B cell (primary cell): ENCODE data around the gene CNGA2. TPM values are rescaled to one million over a fixed set of nuclear protein-coding genes. Genes with fewer than 3 reads are reported as not detected.

ENCODE experiments used
- ATAC-seq: fragments of 200-7000 bp; cut with Tn5 transposase; one replicate; pipeline ENCODE4 v1.10.0; 2021; ENCODE audit warnings: low read depth, mild to moderate bottlenecking, moderate number of reproducible peaks, moderate library complexity
- CTCF ChIA-PET: fragments of 350-600 bp; sonication (Branson Sonifier 250); formaldehyde crosslinking; loops from one replicate; lab custom pipeline; 2021; ENCODE audit warnings: antibody characterized with exemption, inconsistent platforms; lab: Charles Lee
- POLR2A ChIA-PET: fragments of 350-600 bp; sonication (Branson Sonifier 250); formaldehyde crosslinking; loops from one replicate; lab custom pipeline; 2021; ENCODE audit warnings: antibody characterized with exemption; lab: Charles Lee
- DNase-seq: peaks from one replicate; pipeline ENCODE4 v3.0.0; 2013
- H2AFZ ChIP-seq: 2 replicates; pipeline ENCODE4 v1.6.1; 2012; ENCODE audit warnings: mild to moderate bottlenecking, low read depth, low read length; ENCODE audit not compliant: insufficient read depth, poor library complexity, severe bottlenecking
- H3K27ac ChIP-seq, 2 donors: 1 replicate in 1 of 2; 2 replicates in 1 of 2; pipeline ENCODE4 v1.5.1; 2012 to 2013; ENCODE audit warnings: low read length in 2 of 2, mild to moderate bottlenecking in 2 of 2, moderate library complexity in 1 of 2
- H3K27me3 ChIP-seq, 4 experiments: fragments of 200-600 bp in 1 of 4; sonication (generic) in 1 of 4; replicated peaks in 1 of 4; 1 replicate in 2 of 4; 2 replicates in 2 of 4; pipeline versions ENCODE4 v1.6.1 to v1.7.0; 2013 to 2016; ENCODE audit warnings: low read length in 3 of 4, mild to moderate bottlenecking in 2 of 4, mixed read lengths in 1 of 4, moderate library complexity in 1 of 4; ENCODE audit not compliant: insufficient read depth in 4 of 4, control insufficient read depth in 3 of 4; ENCODE audit errors: control extremely low read depth in 1 of 4
- H3K36me3 ChIP-seq, 2 experiments: replicated peaks in 1 of 2; 1 replicate in 1 of 2; 2 replicates in 1 of 2; pipeline versions ENCODE4 v1.6.1 to v1.7.1; 2013; ENCODE audit warnings: low read length in 1 of 2; ENCODE audit not compliant: insufficient read depth in 2 of 2, control insufficient read depth in 1 of 2; ENCODE audit errors: control extremely low read depth in 1 of 2, extremely low read depth in 1 of 2
- H3K4me1 ChIP-seq, 2 donors: fragments of 200-600 bp in 1 of 2; sonication (generic) in 1 of 2; 1 replicate in 1 of 2; 2 replicates in 1 of 2; pipeline versions ENCODE4 v1.5.1 to v1.6.1; 2013 to 2017; ENCODE audit warnings: low read length in 2 of 2; ENCODE audit not compliant: control insufficient read depth in 2 of 2, insufficient read depth in 2 of 2
- H3K4me2 ChIP-seq: replicated peaks from 2 replicates; pipeline ENCODE3; 2012; ENCODE audit warnings: mild to moderate bottlenecking, low read depth, low read length; ENCODE audit not compliant: poor library complexity, severe bottlenecking
- H3K4me3 ChIP-seq, 5 experiments: fragments of 200-600 bp in 1 of 5; sonication (generic) in 1 of 5; 1 replicate in 3 of 5; 2 replicates in 2 of 5; pipeline versions ENCODE4 v1.5.1 to v1.7.0; 2011 to 2016; ENCODE audit warnings: low read length in 4 of 5, mild to moderate bottlenecking in 4 of 5, low read depth in 2 of 5, control low read depth in 1 of 5, moderate library complexity in 1 of 5; ENCODE audit not compliant: insufficient read depth in 1 of 5; ENCODE audit errors: control extremely low read depth in 1 of 5, extremely low read depth in 1 of 5
- H3K79me2 ChIP-seq: fragments of 200-600 bp; sonication (generic); one replicate; pipeline ENCODE4 v1.6.0; 2016; ENCODE audit warnings: low read length; ENCODE audit not compliant: control insufficient read depth, insufficient read depth
- H3K9ac ChIP-seq: fragments of 200-600 bp; sonication (generic); 2 replicates; pipeline ENCODE4 v1.6.1; 2017; ENCODE audit warnings: mild to moderate bottlenecking, low read length, moderate library complexity
- H3K9me3 ChIP-seq, 3 donors: one replicate each; pipeline versions ENCODE4 v1.6.1 to v1.7.1; 2013; ENCODE audit warnings: low read length in 2 of 3; ENCODE audit not compliant: control insufficient read depth in 2 of 3, insufficient read depth in 1 of 3; ENCODE audit errors: control extremely low read depth in 1 of 3
- H4K20me1 ChIP-seq: 2 replicates; pipeline ENCODE4 v1.6.0; 2012; ENCODE audit warnings: mild to moderate bottlenecking, low read length; ENCODE audit not compliant: insufficient read depth, control insufficient read depth, poor library complexity, severe bottlenecking
- H3K27ac Mint-ChIP-seq: one replicate; pipeline ENCODE4 v1.8.0; 2021; ENCODE audit warnings: mixed read lengths
- H3K27me3 Mint-ChIP-seq: one replicate; pipeline ENCODE4 v1.8.0; 2021; ENCODE audit warnings: mixed read lengths
- H3K4me1 Mint-ChIP-seq: one replicate; pipeline ENCODE4 v1.8.0; 2021; ENCODE audit warnings: mixed read lengths
- H3K4me3 Mint-ChIP-seq: one replicate; pipeline ENCODE4 v1.8.0; 2021; ENCODE audit warnings: mixed read lengths
- H3K9me3 Mint-ChIP-seq: one replicate; pipeline ENCODE4 v1.8.0; 2022; ENCODE audit warnings: mixed read lengths; ENCODE audit not compliant: insufficient read depth
- EZH2 ChIP-seq: IDR thresholded peaks from 2 replicates; pipeline ENCODE4 v1.6.1; 2012; ENCODE audit warnings: borderline replicate concordance, low read depth, mild to moderate bottlenecking, moderate library complexity, low read length; ENCODE audit not compliant: insufficient read depth, poor library complexity, severe bottlenecking
- WGBS: methylation state at CpG from one replicate; pipeline ENCODE4 v1.1.5; 2013; ENCODE audit warnings: missing lambda C conversion rate; ENCODE audit not compliant: insufficient coverage; 5-methylcytosine and 5-hydroxymethylcytosine counted together
- intact Hi-C: fragments of 100-400 bp; cut with micrococcal nuclease; formaldehyde crosslinking; loops from one replicate; pipeline ENCODE4 v1.10.0; 2022
- polyA plus RNA-seq: library from polyadenylated mRNA; depleted of rRNA; stranded (reverse); fragments of >200 nt; gene quantifications from 2 replicates; pipeline ENCODE4 v1.2.3, GENCODE V29; 2012
- total RNA-seq, 2 donors: library from RNA; stranded (reverse); fragments of 120-200 nt in 1 of 2; gene quantifications; 1 replicate in 1 of 2; 2 replicates in 1 of 2; pipeline versions ENCODE4 v1.2.3 to v1.2.4, GENCODE V29; 2013 to 2022
- TF ChIP-seq, protein P1 (sequence below): fragments of 200-600 bp; IDR thresholded peaks from one replicate; pipeline ENCODE4 v1.8.0; 2022; ENCODE audit warnings: antibody characterized with exemption, mild to moderate bottlenecking

Gene CNGA2
- total and polyA plus RNA-seq, 2 donors (not counting 1 experiment from before 2014, with no cell fraction given) = not detected

DNA sequence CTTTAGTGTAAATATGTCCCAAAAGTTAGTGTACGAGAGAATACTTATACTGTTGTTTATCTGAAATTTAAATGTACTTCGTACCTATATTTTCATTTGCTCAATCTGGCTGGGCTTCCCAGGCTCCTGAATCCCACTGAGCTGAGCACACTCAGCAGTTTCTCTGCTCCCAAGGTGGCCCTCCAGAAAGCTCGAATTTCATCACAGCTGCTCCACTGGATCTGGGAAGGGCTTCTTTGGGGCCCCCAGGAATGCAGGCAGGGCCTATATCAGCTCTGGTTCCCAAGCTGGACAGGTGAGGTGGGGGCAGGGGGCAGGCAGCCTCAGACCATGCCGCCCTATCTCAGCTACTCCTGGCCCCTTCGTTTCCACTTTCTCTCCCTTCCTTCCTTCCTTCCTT, 20.2 kb upstream of the CNGA2 start:
- H3K27ac ChIP-seq = no peak overlapping the region
- H3K4me3 Mint-ChIP-seq = no peak overlapping the region
- no peaks in the 10 kb centered on the region for H3K27me3 Mint-ChIP-seq
- POLR2A ChIA-PET = no interaction called here
- WGBS = 83% methylated on average over 1 of the region's 5 CpGs
- no peak for TF ChIP-seq EZH2
- TF ChIP-seq, protein P1, sequence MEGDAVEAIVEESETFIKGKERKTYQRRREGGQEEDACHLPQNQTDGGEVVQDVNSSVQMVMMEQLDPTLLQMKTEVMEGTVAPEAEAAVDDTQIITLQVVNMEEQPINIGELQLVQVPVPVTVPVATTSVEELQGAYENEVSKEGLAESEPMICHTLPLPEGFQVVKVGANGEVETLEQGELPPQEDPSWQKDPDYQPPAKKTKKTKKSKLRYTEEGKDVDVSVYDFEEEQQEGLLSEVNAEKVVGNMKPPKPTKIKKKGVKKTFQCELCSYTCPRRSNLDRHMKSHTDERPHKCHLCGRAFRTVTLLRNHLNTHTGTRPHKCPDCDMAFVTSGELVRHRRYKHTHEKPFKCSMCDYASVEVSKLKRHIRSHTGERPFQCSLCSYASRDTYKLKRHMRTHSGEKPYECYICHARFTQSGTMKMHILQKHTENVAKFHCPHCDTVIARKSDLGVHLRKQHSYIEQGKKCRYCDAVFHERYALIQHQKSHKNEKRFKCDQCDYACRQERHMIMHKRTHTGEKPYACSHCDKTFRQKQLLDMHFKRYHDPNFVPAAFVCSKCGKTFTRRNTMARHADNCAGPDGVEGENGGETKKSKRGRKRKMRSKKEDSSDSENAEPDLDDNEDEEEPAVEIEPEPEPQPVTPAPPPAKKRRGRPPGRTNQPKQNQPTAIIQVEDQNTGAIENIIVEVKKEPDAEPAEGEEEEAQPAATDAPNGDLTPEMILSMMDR = no peak
- H3K27me3 ChIP-seq = no peaks in the 10 kb centered on the region
- no peaks in the 10 kb centered on the region for H3K36me3 ChIP-seq
- CTCF ChIA-PET = no interaction called here
- H3K79me2 ChIP-seq = no peaks in the 10 kb centered on the region
- H3K9me3 ChIP-seq = no peaks in the 10 kb centered on the region
- no peaks in the 10 kb centered on the region for H3K9me3 Mint-ChIP-seq
- no peak overlapping the region for H3K4me3 ChIP-seq
- no peak overlapping the region for H2AFZ ChIP-seq
- H3K27ac Mint-ChIP-seq = no peak overlapping the region
- no peaks in the 10 kb centered on the region for H3K4me1 Mint-ChIP-seq
- ATAC-seq (no peak), DNase-seq (no peak)
- H3K9ac ChIP-seq = no peak overlapping the region
- no peaks in the 10 kb centered on the region for H3K4me1 ChIP-seq
- H3K4me2 ChIP-seq = no peak overlapping the region
- intact Hi-C loops = no loop called here
- H4K20me1 ChIP-seq = no peaks in the 10 kb centered on the region

DNA sequence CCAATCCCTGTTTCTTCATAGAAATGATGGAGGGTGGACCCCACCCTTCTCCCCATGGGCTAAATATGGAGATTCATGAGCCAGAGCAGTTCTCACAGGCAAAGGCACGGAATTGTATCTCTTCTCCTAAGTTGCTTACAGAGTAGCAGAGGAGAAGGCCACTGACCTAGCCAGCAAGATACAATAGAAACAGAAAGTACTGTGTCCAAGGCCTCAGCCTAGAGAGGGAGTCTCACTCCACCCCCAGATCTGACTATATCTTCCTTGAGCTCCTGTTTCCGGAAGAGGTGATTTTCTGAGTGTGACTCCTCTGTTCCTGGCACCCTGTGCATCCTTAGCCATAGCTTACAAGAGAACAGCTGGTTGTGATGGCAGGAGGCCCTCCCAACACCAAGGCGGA, 18.8 kb upstream of the CNGA2 start, which contains the start of gene FATE1:
Gene FATE1 (plus strand): TSS at position 284 of the 400 bp plus-strand sequence. CDS start 85 bp downstream, at position 369.
- ChIA-PET CTCF (no interaction called here), POLR2A (no interaction called here)
- no peak within 1 kb of the TSS for H3K4me3 ChIP-seq
- no peak within 1 kb of the TSS for H3K9ac ChIP-seq
- H3K27me3 ChIP-seq = no peaks in the 10 kb centered on the region
- Mint-ChIP-seq H3K27me3 (no peaks in the 10 kb centered on the region), H3K4me3 (no peak within 1 kb of the TSS), H3K27ac (no peak within 1 kb of the TSS), H3K9me3 (no peaks in the 10 kb centered on the region), H3K4me1 (no peaks in the 10 kb centered on the region)
- H3K4me2 ChIP-seq = no peak within 1 kb of the TSS
- intact Hi-C loops = no loop called here
- no peaks in the 10 kb centered on the region for H3K4me1 ChIP-seq
- H3K9me3 ChIP-seq = no peaks in the 10 kb centered on the region
- no CpG with 5 or more reads among the region's 3 CpGs for WGBS
- no peaks in the 10 kb centered on the region for H3K36me3 ChIP-seq
- no peaks in the 10 kb centered on the region for H4K20me1 ChIP-seq
- TF ChIP-seq, protein P1 = no peak
- TF ChIP-seq EZH2 = no peak
- no peak within 1 kb of the TSS for H2AFZ ChIP-seq
- ATAC-seq (no peak), DNase-seq (no peak)
- H3K79me2 ChIP-seq = no peaks in the 10 kb centered on the region
- no peak within 1 kb of the TSS for H3K27ac ChIP-seq
